Lower lobe of right lung (tissue), 2 donors: ENCODE results near the gene NAV2. TPM values are rescaled to one million over a fixed set of nuclear protein-coding genes. Genes with fewer than 3 reads are reported as not detected.
A peak's percentile ranks its signal among the peaks of the same experiment; 100 is the strongest.
"Not testable (repeated sequence)": the region's sequence is repeated elsewhere in the genome, so short reads cannot be mapped to it uniquely, and the experiment has no call there.

Source experiments
- ATAC-seq, 2 donors: fragments of 200-7000 bp; cut with Tn5 transposase; one replicate each; pipeline ENCODE4 v1.9.1; 2020 to 2022; ENCODE audit warnings: mild to moderate bottlenecking in 2 of 2, moderate library complexity in 2 of 2
- DNase-seq: peaks from one replicate; pipeline ENCODE4 v3.0.0-alpha.2; 2020
- H3K27ac ChIP-seq: fragments of 200-600 bp; one replicate; pipeline ENCODE4 v1.8.0; 2022
- H3K27me3 ChIP-seq: fragments of 200-600 bp; one replicate; pipeline ENCODE4 v1.8.0; 2022; ENCODE audit warnings: low read depth
- H3K36me3 ChIP-seq: fragments of 200-600 bp; one replicate; pipeline ENCODE4 v1.8.0; 2022; ENCODE audit warnings: mild to moderate bottlenecking
- H3K4me1 ChIP-seq: fragments of 200-600 bp; one replicate; pipeline ENCODE4 v1.8.0; 2022
- H3K4me3 ChIP-seq: fragments of 200-600 bp; one replicate; pipeline ENCODE4 v1.8.0; 2022; ENCODE audit warnings: mild to moderate bottlenecking
- H3K9me3 ChIP-seq: fragments of 200-600 bp; one replicate; pipeline ENCODE4 v1.8.0; 2022
- intact Hi-C: fragments of 100-400 bp; cut with DNase I; formaldehyde crosslinking; loops from one replicate; pipeline ENCODE4 v1.11.0; 2022
- total RNA-seq: library from RNA; stranded (reverse); fragmentation: NEBNext Ultra II Directional; extraction: Animal tissue kit (Norgen Biotek cat#: 25700); gene quantifications from one replicate; pipeline ENCODE4 v1.2.1, GENCODE V29; 2021
- TF ChIP-seq, protein P1 (sequence below): fragments of 200-600 bp; IDR thresholded peaks from one replicate; pipeline ENCODE4 v1.8.0; 2022; ENCODE audit warnings: antibody characterized with exemption, mild to moderate bottlenecking
- donor health status: DM: no; HTN: yes; CAD: no; lungs with severe emphysema.

Gene NAV2
- total RNA-seq, 1 donor from 2014 or later, result 36.9 TPM

- intact Hi-C loops, result no loop called here
- H3K27me3 ChIP-seq, result no peaks in the 10 kb centered on the region
- no peak for ATAC-seq
These were observed 180.2 kb downstream of the NAV2 start for GRCh38 chr11:19892876-19893275.

DNA sequence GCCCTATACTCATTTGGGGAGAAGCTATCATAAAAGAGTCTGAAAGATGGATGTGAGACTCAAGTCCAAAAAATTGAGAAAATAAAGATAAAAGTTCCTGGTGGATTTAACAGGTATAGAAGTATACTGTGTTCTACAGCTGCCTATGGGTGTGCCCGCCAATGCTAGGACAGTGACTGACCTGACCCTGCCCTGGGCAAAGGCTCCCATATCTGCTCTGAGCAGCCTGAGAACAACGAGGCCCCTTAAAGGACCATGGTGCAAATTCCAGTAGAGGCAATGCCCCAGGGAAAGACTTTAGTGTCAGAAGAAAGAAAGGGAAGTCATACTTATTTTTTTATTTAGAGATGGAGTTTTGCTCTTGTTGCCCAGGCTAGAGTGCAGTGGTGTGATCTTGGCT lies 181.8 kb downstream of the NAV2 start:
- no peaks in the 10 kb centered on the region for H3K4me1 ChIP-seq
- intact Hi-C loops, result no loop called here
- ATAC-seq, result no peak
- TF ChIP-seq, protein P1, sequence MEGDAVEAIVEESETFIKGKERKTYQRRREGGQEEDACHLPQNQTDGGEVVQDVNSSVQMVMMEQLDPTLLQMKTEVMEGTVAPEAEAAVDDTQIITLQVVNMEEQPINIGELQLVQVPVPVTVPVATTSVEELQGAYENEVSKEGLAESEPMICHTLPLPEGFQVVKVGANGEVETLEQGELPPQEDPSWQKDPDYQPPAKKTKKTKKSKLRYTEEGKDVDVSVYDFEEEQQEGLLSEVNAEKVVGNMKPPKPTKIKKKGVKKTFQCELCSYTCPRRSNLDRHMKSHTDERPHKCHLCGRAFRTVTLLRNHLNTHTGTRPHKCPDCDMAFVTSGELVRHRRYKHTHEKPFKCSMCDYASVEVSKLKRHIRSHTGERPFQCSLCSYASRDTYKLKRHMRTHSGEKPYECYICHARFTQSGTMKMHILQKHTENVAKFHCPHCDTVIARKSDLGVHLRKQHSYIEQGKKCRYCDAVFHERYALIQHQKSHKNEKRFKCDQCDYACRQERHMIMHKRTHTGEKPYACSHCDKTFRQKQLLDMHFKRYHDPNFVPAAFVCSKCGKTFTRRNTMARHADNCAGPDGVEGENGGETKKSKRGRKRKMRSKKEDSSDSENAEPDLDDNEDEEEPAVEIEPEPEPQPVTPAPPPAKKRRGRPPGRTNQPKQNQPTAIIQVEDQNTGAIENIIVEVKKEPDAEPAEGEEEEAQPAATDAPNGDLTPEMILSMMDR, result no peak
- no peaks in the 10 kb centered on the region for H3K27me3 ChIP-seq
- peaks cover 9% of the 10 kb centered on the region for H3K36me3 ChIP-seq
- no peak for DNase-seq
- H3K27ac ChIP-seq, result no peak overlapping the region
- H3K9me3 ChIP-seq, result no peaks in the 10 kb centered on the region
- H3K4me3 ChIP-seq, result no peak overlapping the region

More at GRCh38 chr11:19892876-19893275, 180.2 kb downstream of the NAV2 start:
- no peak for DNase-seq
- TF ChIP-seq, protein P1, result no peak
- peaks cover 9% of the 10 kb centered on the region for H3K36me3 ChIP-seq
- no peaks in the 10 kb centered on the region for H3K9me3 ChIP-seq
- H3K4me1 ChIP-seq, result no peaks in the 10 kb centered on the region
- H3K4me3 ChIP-seq, result no peak overlapping the region
- no peak overlapping the region for H3K27ac ChIP-seq

DNA sequence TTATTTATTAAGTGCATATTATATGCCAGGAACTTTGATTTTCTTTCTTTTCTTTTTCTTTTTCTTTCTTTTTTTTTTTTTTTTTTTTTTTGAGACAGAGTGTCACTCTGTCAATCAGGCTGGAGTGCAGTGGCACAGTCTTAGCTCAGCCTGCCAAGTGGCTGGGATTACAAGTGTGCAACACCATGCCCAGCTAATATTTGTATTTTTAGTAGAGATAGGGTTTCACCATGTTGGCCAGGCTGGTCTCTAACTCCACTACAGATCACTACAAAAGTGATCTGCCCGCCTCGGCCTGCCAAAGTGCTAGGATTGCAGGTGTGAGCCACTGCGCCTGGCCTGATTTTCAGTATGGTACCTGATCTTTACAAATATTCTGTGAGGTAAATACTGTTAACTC lies 182.4 kb downstream of the NAV2 start:
- peak in 1 of 2 donors; percentile 38 for ATAC-seq
- H3K36me3 ChIP-seq, H3K4me3 ChIP-seq, H3K4me1 ChIP-seq, H3K9me3 ChIP-seq, H3K27me3 ChIP-seq, H3K27ac ChIP-seq, intact Hi-C loops, DNase-seq: not testable (repeated sequence)

DNA sequence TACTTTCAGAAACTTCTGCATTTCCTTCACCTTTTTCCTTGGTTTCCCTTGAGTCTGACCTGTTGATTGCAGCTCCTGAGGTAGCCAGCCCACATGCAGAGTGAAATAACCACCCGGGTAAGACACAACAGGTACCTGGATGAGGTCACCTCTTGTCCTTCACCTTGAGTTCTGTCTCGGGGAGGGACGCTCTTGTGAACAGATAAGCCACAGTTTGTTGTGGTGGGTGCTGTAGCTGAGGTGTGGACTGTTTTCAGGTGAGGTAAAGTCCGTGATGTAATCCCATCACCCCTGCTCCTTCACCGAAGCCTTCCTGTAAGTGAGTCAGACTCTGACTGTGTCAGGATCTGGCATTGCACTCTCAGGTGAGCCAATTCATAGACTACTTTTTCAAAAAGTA lies 183.1 kb downstream of the NAV2 start:
- TF ChIP-seq, protein P1, result no peak
- Histone ChIP-seq H3K4me3 (no peak overlapping the region), H3K4me1 (no peaks in the 10 kb centered on the region), H3K9me3 (no peaks in the 10 kb centered on the region), H3K27ac (no peak overlapping the region), H3K27me3 (no peaks in the 10 kb centered on the region), H3K36me3 (peaks cover 9% of the 10 kb centered on the region)
- ATAC-seq (peak; percentile 68 to 87), DNase-seq (no peak)
- intact Hi-C loops, result no loop called here

GRCh38 chr11:19903620-19904069 lies 191.0 kb downstream of the NAV2 start:
- H3K27ac ChIP-seq, result no peak overlapping the region
- intact Hi-C loops, result loop anchor here (10.0 kb wide), 1 partner anchor 339 kb away; no protein-coding TSS in a partner anchor
- TF ChIP-seq, protein P1, result peak; percentile 78
- H3K36me3 ChIP-seq, result no peaks in the 10 kb centered on the region
- no peaks in the 10 kb centered on the region for H3K27me3 ChIP-seq
- ATAC-seq (peak; percentile 80 to 84), DNase-seq (peak; percentile 68)
- no peaks in the 10 kb centered on the region for H3K4me1 ChIP-seq
- H3K4me3 ChIP-seq, result no peak overlapping the region
- no peaks in the 10 kb centered on the region for H3K9me3 ChIP-seq

DNA sequence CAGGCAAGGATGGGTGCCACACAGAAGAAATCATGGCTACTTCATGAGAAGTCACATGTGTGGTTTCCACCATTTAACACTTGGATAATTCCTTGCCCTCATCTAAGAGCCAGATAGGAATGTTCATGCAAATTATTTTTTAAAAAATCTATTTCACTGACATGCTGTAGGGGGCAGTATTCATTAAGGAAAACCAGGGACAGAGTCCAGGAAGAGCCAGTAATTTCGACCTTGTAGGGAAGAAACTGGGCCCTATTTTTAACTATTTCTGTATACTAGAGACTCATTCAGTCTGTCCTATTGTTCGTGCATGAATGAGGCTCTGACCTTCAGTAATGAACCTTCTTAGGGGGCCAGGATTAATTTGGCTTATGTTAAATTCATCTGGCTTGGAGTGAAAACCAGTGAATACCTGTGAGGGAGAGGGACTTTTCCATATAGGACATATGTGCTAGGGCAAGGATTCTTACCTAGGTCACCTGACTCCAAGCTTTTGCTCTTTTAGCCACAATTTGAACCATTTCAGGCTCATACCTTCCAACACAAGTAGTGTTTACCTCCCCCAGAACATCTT lies 192.7 kb downstream of the NAV2 start:
- Histone ChIP-seq H3K27me3 (no peaks in the 10 kb centered on the region), H3K9me3 (no peaks in the 10 kb centered on the region), H3K36me3 (no peaks in the 10 kb centered on the region), H3K27ac (no peak overlapping the region), H3K4me3 (no peak overlapping the region), H3K4me1 (no peaks in the 10 kb centered on the region)
- intact Hi-C loops, result loop anchor here (10.0 kb wide), 1 partner anchor 341 kb away; no protein-coding TSS in a partner anchor
- ATAC-seq (peak; percentile 60 to 63), DNase-seq (no peak)
- TF ChIP-seq, protein P1, result peak; percentile 56
